Erythroblast (primary cell): Measurements from ENCODE around the gene SACS.

Experiments
- GATA1 ChIP-seq: IDR thresholded peaks from 2 replicates; pipeline ENCODE4 v1.6.1; 2011; ENCODE audit warnings: low read depth, mild to moderate bottlenecking, control low read depth, low read length, moderate library complexity
- POLR2A ChIP-seq: IDR thresholded peaks from 2 replicates; pipeline ENCODE4 v1.6.1; 2011; ENCODE audit warnings: mild to moderate bottlenecking, low read length

DNA sequence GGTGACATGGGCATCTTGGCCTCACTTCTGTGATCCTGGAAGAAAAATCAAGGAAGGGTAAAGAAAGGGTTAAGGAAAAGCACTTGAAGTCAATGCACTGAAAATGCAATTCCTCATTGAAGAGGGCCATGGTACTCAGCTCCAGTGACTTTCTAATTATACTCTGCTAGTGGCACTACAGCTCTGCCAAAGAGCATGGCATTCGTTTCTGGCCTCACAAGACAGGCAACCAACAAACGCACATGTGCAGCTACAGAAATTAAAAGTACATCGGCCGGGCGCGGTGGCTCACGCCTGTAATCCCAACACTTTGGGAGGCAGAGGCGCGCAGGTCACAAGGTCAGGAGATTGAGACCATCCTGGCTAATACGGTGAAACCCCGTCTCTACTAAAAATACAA, 21.8 kb downstream of the SACS start:
- no peak for TF ChIP-seq POLR2A
- TF ChIP-seq GATA1, result no peak
